GM12875 (cell line): ENCODE data around the gene UGT2A1.

Experiments used
- H3K4me3 ChIP-seq: one replicate; pipeline ENCODE4 v1.5.1; 2011; ENCODE audit warnings: low read depth, low read length, control low read depth
- TF ChIP-seq, protein P1 (sequence below): IDR thresholded peaks from 2 replicates; pipeline ENCODE4 v1.5.1; 2011; ENCODE audit warnings: low read depth, mild to moderate bottlenecking, control low read depth, inconsistent platforms, low read length, moderate library complexity, borderline replicate concordance; ENCODE audit not compliant: insufficient read depth

The UGT2A1 gene

DNA sequence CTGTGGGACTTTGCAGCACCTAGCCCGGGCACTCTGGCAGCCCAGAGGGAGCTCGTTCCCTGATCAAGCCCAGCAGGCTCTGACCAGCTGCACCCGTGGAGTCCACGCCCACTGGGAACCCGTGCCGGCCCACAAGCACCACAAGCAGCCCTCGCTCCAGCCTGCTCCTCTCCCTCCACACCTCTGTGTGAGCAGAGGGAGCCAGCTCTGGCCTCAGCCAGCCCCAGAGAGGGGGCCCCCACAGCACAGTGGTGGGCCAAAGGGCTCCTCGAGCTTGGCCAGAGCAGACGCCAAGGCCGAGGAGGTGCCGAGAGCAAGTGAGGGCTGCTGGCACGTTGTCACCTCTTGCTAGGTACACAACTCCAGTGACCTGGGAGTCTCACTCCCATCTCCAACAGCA lies 5.1 kb upstream of the UGT2A1 start:
- H3K4me3 ChIP-seq = no peak overlapping the region
- TF ChIP-seq, protein P1, sequence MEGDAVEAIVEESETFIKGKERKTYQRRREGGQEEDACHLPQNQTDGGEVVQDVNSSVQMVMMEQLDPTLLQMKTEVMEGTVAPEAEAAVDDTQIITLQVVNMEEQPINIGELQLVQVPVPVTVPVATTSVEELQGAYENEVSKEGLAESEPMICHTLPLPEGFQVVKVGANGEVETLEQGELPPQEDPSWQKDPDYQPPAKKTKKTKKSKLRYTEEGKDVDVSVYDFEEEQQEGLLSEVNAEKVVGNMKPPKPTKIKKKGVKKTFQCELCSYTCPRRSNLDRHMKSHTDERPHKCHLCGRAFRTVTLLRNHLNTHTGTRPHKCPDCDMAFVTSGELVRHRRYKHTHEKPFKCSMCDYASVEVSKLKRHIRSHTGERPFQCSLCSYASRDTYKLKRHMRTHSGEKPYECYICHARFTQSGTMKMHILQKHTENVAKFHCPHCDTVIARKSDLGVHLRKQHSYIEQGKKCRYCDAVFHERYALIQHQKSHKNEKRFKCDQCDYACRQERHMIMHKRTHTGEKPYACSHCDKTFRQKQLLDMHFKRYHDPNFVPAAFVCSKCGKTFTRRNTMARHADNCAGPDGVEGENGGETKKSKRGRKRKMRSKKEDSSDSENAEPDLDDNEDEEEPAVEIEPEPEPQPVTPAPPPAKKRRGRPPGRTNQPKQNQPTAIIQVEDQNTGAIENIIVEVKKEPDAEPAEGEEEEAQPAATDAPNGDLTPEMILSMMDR = no peak

DNA sequence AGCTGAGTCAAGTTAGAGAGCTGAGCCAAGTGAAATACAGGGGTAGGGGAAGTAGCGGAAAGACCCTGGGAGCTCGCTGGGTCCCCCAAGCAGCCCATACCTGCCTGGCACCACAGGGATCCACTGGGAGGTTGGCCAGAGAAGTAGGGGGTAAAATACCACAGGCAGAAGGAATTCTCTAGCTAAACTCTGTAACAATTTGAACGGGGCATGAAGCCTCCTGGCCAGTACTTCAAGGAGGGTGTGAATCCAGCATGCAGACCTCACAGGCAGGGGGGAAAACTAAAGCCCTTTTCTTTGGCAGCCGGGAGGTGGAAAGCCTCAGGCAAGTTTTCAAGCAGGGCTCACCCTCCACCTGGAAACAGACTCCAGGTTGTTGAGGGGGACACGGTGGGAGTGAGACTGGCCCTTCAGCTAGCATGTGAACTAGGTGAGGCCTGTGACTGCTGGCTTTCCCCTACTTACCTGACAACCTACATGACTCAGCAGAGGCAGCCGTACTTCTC lies 3.7 kb upstream of the UGT2A1 start:
- TF ChIP-seq, protein P1 = no peak
- no peak overlapping the region for H3K4me3 ChIP-seq

DNA sequence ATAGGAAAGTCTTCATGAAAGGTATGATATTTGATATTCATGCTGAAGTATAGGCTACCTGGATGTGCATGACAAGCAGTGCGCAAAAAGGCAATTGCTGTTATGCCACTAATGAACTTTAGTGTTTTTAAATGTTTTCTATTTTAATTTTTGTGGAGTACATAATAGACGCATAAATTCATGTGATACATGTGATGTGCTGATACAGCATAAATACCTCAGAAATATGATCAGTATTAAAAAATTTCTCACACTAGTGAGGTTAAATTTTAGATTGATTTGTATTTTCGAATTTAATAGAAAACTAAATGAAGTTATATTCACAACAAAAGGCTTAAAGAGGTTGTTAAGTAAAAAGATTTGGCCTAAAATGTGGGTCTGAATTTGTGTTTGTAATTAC lies 2.2 kb downstream of the UGT2A1 start:
- no peak overlapping the region for H3K4me3 ChIP-seq
- TF ChIP-seq, protein P1 = no peak

DNA sequence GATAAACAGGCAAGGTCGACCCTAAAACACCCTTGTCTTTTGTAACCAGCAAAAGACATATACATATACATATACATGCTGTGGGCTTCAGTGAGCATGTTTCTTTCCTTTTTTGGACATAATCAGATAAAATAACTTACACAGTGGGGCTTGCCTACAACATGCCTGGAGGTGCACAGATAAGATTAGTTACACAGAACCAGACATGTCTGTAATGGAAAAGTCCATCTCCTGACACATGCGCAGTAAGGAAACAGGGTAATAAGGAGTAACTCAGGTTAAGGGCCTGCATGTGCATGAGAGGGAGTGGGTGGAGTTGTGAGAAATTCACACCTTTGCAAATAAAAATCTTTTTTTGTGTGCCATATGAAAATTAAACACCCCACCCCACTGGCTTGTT lies 3.4 kb downstream of the UGT2A1 start:
- TF ChIP-seq, protein P1 = no peak
- no peak overlapping the region for H3K4me3 ChIP-seq

DNA sequence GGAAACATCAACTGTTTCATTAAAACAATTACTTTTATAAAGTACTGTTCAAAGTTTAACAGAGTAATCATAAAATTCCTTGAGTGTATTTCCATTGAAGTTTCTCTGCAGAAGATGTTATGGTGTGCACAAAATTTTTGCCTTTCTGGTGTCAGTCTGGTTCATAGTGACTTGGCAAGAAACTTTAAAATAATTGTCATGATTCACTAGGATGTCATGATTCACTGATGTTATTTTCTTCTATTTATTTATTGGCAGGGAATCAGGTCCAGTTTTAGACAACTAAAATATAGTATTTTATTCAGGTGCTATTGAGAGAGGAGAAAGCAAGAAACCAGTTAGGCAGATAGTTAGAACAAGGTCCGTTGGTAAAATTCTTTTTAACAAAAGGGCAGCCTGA lies 3.8 kb downstream of the UGT2A1 start:
- TF ChIP-seq, protein P1 = no peak
- no peak overlapping the region for H3K4me3 ChIP-seq

DNA sequence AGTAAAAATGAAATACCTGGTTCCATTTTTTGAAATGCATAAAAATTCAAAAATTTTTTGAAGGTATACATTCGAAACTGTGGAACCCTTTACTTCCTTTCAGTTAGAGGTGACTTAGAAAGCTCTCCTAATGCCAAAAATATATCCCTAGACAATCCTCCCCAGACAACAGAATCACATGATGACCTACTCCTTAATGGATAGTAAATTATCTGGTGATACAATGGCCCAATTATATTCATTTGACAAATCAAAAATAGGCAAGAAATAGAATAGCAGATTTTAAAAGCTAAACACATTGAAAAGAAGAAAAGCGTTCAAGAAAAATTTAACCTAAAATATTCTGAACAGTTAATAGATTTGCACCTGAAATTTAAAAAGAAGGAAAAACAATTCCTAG lies 10.1 kb downstream of the UGT2A1 start:
- TF ChIP-seq, protein P1 = no peak
- H3K4me3 ChIP-seq = no peak overlapping the region

DNA sequence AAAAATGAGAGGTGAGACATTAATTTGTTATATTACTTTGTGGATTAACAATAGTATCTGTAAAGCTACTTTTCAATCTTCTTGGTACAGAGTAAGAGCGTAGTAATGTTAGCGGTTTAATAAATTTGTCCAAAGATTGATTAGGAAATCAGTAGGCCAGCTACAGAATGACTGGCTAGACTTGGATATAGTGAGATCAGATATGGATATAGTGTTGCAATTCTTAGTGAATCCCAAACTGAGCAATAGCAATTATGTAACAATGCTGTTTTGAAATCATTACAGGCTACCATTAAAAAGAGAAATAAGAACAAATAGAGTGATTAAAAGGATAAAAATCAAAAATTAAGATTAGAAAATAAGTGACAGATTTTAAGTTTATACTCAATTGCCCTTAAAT lies 12.8 kb downstream of the UGT2A1 start:
- TF ChIP-seq, protein P1 = no peak

More for the DNA sequence above, 12.8 kb downstream of the UGT2A1 start:
- H3K4me3 ChIP-seq = no peak overlapping the region
